HL-60 (cell line): ENCODE data around the gene DCDC2C.

Experiments
- DNase-seq, 2 experiments: peaks; one replicate each; pipeline ENCODE4 v3.0.0-alpha.2; 2010 to 2020; ENCODE audit warnings: low read depth in 1 of 2, low spot score in 1 of 2
- H3K27ac ChIP-seq: fragments of 250-450 bp; sonication (Bioruptor Pico); replicated peaks from 2 replicates; pipeline ENCODE4 v1.5.1; 2020; ENCODE audit warnings: mild to moderate bottlenecking, moderate library complexity
- H3K27me3 ChIP-seq: fragments of 250-450 bp; sonication (Bioruptor Pico); 2 replicates; pipeline ENCODE4 v1.5.1; 2021; ENCODE audit warnings: mild to moderate bottlenecking, moderate library complexity; ENCODE audit not compliant: insufficient read depth, poor library complexity, severe bottlenecking
- H3K4me3 ChIP-seq: replicated peaks from 2 replicates; pipeline ENCODE4 v1.5.1; 2011; ENCODE audit warnings: mild to moderate bottlenecking, control low read depth, low read length; ENCODE audit not compliant: insufficient read depth
- GABPA ChIP-seq: IDR thresholded peaks from 2 replicates; pipeline ENCODE4 v1.6.1; 2012; ENCODE audit warnings: low read depth
- POLR2AphosphoS5 ChIP-seq: IDR thresholded peaks from 2 replicates; pipeline ENCODE4 v1.6.1; 2012; ENCODE audit warnings: low read depth
- SPI1 ChIP-seq: IDR thresholded peaks from 2 replicates; pipeline ENCODE4 v1.6.1; 2012; ENCODE audit warnings: low read depth, mild to moderate bottlenecking, borderline replicate concordance
- TF ChIP-seq, protein P1 (sequence below): IDR thresholded peaks from one replicate; pipeline ENCODE4 v1.5.1; 2011; ENCODE audit warnings: low read length, control low read depth, inconsistent platforms; ENCODE audit not compliant: insufficient read depth
- TF ChIP-seq, protein P2 (sequence below): IDR thresholded peaks from 2 replicates; pipeline ENCODE4 v1.6.1; 2012; ENCODE audit warnings: low read depth; ENCODE audit not compliant: insufficient replicate concordance

Gene DCDC2C

DNA sequence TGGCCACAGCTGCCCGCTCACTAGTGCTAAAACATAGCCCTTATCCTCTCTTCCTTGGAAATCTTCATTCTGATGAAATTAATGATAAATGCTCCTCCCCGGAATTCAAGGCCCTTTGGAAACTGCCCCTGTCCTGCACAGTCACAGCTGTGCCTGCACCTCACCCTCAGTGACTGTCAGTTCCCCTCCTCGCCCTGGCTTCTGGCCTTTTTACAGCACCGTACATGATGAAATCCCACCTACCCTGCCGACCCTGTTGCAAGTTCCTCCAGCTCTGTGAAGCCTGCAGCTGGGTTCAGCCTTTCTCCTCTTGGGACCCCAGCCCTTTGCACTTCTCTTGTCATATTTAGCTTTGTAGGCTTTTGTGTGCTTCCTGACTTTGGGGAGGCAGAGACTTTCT, 48.4 kb downstream of the DCDC2C start:
- DNase-seq = no peak
- no peak overlapping the region for H3K27ac ChIP-seq
- H3K4me3 ChIP-seq = no peak overlapping the region
- TF ChIP-seq, protein P1, sequence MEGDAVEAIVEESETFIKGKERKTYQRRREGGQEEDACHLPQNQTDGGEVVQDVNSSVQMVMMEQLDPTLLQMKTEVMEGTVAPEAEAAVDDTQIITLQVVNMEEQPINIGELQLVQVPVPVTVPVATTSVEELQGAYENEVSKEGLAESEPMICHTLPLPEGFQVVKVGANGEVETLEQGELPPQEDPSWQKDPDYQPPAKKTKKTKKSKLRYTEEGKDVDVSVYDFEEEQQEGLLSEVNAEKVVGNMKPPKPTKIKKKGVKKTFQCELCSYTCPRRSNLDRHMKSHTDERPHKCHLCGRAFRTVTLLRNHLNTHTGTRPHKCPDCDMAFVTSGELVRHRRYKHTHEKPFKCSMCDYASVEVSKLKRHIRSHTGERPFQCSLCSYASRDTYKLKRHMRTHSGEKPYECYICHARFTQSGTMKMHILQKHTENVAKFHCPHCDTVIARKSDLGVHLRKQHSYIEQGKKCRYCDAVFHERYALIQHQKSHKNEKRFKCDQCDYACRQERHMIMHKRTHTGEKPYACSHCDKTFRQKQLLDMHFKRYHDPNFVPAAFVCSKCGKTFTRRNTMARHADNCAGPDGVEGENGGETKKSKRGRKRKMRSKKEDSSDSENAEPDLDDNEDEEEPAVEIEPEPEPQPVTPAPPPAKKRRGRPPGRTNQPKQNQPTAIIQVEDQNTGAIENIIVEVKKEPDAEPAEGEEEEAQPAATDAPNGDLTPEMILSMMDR = no peak
- TF ChIP-seq POLR2AphosphoS5 (no peak), GABPA (no peak), SPI1 (no peak)
- TF ChIP-seq, protein P2, sequence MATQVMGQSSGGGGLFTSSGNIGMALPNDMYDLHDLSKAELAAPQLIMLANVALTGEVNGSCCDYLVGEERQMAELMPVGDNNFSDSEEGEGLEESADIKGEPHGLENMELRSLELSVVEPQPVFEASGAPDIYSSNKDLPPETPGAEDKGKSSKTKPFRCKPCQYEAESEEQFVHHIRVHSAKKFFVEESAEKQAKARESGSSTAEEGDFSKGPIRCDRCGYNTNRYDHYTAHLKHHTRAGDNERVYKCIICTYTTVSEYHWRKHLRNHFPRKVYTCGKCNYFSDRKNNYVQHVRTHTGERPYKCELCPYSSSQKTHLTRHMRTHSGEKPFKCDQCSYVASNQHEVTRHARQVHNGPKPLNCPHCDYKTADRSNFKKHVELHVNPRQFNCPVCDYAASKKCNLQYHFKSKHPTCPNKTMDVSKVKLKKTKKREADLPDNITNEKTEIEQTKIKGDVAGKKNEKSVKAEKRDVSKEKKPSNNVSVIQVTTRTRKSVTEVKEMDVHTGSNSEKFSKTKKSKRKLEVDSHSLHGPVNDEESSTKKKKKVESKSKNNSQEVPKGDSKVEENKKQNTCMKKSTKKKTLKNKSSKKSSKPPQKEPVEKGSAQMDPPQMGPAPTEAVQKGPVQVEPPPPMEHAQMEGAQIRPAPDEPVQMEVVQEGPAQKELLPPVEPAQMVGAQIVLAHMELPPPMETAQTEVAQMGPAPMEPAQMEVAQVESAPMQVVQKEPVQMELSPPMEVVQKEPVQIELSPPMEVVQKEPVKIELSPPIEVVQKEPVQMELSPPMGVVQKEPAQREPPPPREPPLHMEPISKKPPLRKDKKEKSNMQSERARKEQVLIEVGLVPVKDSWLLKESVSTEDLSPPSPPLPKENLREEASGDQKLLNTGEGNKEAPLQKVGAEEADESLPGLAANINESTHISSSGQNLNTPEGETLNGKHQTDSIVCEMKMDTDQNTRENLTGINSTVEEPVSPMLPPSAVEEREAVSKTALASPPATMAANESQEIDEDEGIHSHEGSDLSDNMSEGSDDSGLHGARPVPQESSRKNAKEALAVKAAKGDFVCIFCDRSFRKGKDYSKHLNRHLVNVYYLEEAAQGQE = no peak
- no peaks in the 10 kb centered on the region for H3K27me3 ChIP-seq

DNA sequence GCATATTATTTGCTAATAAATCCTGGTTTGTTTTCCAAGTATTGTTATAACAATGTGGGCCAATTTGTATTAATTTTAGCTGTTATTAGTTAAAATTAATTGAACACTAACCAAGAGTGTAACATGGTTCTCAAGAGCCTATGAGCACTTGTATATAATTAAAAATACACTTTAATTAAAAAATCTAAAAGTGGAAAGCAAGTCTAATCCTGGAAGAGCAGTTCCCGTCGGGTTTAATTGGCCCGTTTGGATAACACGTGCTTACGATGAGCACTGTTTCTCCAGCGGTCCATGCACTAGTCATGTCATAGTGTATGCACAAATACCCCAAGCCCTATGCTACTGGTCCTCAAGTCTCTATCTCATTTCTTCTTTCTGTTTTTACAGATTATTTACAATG, 49.0 kb downstream of the DCDC2C start:
- DNase-seq = no peak
- TF ChIP-seq SPI1 (no peak), GABPA (no peak), POLR2AphosphoS5 (no peak)
- TF ChIP-seq, protein P1 = no peak
- TF ChIP-seq, protein P2 = no peak
- Histone ChIP-seq H3K27me3 (no peaks in the 10 kb centered on the region), H3K27ac (no peak overlapping the region), H3K4me3 (no peak overlapping the region)

DNA sequence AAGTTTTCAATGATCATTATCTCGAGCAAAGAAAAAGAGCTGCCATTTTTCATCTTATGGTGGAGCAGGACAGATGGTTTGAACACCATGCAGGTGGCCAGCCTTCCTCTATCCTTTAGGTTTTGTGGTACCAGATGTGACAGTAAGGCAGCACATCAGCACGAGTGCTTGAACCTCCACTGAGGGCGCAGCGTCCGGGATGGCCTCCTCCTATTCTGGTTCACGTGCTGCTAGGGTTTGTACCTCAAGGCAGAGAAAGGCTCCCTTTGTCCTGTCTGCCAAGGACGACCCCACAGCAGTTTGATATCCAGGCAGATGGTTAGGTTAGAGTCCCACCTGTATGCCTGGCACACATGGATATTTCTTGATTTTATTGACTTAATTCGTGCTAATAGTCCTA, 50.2 kb downstream of the DCDC2C start:
- Histone ChIP-seq H3K27ac (no peak overlapping the region), H3K4me3 (no peak overlapping the region), H3K27me3 (no peaks in the 10 kb centered on the region)
- no peak for DNase-seq
- TF ChIP-seq SPI1 (no peak), GABPA (no peak), POLR2AphosphoS5 (no peak)
- TF ChIP-seq, protein P1 = no peak
- TF ChIP-seq, protein P2 = no peak
